ENCODE measurements around the gene NRG3.

DNA sequence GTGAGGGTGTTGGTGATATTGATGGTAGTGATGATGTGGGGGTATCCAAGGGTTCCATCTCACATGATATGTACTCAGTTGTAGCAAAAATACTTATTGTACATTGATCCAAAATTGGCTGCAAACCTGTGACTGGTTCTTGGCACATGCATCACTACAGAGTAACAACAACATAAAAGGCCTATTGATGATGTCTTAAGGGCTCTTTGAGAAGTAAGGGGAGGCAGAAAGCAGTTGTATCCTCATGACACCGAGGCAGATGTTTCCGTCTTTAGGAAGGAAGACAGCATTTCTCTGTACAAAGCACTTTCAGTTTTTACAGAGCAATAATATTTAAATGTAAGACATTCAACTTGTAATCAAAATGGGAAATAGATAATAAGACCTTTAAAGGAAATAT lies 34.5 kb downstream of the NRG3 start:
- TF ChIP-seq, protein P1, sequence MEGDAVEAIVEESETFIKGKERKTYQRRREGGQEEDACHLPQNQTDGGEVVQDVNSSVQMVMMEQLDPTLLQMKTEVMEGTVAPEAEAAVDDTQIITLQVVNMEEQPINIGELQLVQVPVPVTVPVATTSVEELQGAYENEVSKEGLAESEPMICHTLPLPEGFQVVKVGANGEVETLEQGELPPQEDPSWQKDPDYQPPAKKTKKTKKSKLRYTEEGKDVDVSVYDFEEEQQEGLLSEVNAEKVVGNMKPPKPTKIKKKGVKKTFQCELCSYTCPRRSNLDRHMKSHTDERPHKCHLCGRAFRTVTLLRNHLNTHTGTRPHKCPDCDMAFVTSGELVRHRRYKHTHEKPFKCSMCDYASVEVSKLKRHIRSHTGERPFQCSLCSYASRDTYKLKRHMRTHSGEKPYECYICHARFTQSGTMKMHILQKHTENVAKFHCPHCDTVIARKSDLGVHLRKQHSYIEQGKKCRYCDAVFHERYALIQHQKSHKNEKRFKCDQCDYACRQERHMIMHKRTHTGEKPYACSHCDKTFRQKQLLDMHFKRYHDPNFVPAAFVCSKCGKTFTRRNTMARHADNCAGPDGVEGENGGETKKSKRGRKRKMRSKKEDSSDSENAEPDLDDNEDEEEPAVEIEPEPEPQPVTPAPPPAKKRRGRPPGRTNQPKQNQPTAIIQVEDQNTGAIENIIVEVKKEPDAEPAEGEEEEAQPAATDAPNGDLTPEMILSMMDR (IDR thresholded peaks at IDR 0.05) = no peak
- TF ChIP-seq POLR2A (IDR thresholded peaks at IDR 0.05) = no peak

All from tibial nerve (tissue), 3 donors.